Lower lobe of right lung (tissue), 2 donors: ENCODE data around the gene PI4KA. TPM values are rescaled to one million over a fixed set of nuclear protein-coding genes. Genes with fewer than 3 reads are reported as not detected.

Experiments
- ATAC-seq, 2 donors: fragments of 200-7000 bp; cut with Tn5 transposase; one replicate each; pipeline ENCODE4 v1.9.1; 2020 to 2022; ENCODE audit warnings: mild to moderate bottlenecking in 2 of 2, moderate library complexity in 2 of 2
- DNase-seq: peaks from one replicate; pipeline ENCODE4 v3.0.0-alpha.2; 2020
- H3K27ac ChIP-seq: fragments of 200-600 bp; one replicate; pipeline ENCODE4 v1.8.0; 2022
- H3K27me3 ChIP-seq: fragments of 200-600 bp; one replicate; pipeline ENCODE4 v1.8.0; 2022; ENCODE audit warnings: low read depth
- H3K36me3 ChIP-seq: fragments of 200-600 bp; one replicate; pipeline ENCODE4 v1.8.0; 2022; ENCODE audit warnings: mild to moderate bottlenecking
- H3K4me1 ChIP-seq: fragments of 200-600 bp; one replicate; pipeline ENCODE4 v1.8.0; 2022
- H3K4me3 ChIP-seq: fragments of 200-600 bp; one replicate; pipeline ENCODE4 v1.8.0; 2022; ENCODE audit warnings: mild to moderate bottlenecking
- H3K9me3 ChIP-seq: fragments of 200-600 bp; one replicate; pipeline ENCODE4 v1.8.0; 2022
- intact Hi-C: fragments of 100-400 bp; cut with DNase I; formaldehyde crosslinking; loops from one replicate; pipeline ENCODE4 v1.11.0; 2022
- total RNA-seq: library from RNA; stranded (reverse); fragmentation: NEBNext Ultra II Directional; extraction: Animal tissue kit (Norgen Biotek cat#: 25700); gene quantifications from one replicate; pipeline ENCODE4 v1.2.1, GENCODE V29; 2021
- TF ChIP-seq, protein P1 (sequence below): fragments of 200-600 bp; IDR thresholded peaks from one replicate; pipeline ENCODE4 v1.8.0; 2022; ENCODE audit warnings: antibody characterized with exemption, mild to moderate bottlenecking
- donor health status: DM: no; HTN: yes; CAD: no; lungs with severe emphysema.

Gene PI4KA
- total RNA-seq, 1 donor from 2014 or later: 109 TPM

DNA sequence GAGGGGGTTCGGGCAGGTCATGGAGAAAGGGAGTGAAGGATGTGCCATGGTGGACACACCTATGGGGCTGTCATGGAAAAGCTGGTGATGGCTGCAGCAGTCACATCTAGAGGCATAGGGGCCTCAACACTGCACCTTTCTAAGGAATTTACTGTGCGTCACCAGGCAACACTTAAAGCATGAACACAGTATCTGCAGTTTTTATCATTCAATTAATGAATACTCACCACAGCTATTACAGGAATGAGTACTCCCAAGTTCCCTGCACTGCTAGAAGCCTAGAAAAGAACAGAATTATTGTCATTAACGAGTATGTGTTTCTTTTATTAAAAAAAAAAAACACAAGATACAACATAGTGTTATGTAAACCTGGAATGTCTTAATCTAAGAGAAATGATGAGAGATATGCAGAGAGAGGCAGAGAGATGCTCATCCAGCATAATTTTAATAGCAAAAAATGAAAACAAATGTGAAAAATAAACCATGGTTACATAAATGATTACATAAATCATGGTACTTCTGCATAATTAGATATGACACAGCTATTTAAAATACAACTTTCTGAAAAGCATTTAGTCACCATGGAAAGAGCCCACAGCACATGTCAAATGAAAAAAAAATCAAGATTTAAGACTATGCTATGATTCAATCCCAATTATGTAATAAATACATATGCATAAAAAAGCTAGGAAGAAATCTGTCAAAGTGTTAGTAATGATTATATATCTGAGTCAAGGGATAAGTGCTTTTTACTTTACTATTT is 65.5 kb downstream of the PI4KA start:
- H3K9me3 ChIP-seq: no peaks in the 10 kb centered on the region
- no peaks in the 10 kb centered on the region for H3K4me1 ChIP-seq
- H3K36me3 ChIP-seq: peaks cover 88% of the 10 kb centered on the region
- ATAC-seq (peak; percentile 28 to 68), DNase-seq (no peak)
- TF ChIP-seq, protein P1, sequence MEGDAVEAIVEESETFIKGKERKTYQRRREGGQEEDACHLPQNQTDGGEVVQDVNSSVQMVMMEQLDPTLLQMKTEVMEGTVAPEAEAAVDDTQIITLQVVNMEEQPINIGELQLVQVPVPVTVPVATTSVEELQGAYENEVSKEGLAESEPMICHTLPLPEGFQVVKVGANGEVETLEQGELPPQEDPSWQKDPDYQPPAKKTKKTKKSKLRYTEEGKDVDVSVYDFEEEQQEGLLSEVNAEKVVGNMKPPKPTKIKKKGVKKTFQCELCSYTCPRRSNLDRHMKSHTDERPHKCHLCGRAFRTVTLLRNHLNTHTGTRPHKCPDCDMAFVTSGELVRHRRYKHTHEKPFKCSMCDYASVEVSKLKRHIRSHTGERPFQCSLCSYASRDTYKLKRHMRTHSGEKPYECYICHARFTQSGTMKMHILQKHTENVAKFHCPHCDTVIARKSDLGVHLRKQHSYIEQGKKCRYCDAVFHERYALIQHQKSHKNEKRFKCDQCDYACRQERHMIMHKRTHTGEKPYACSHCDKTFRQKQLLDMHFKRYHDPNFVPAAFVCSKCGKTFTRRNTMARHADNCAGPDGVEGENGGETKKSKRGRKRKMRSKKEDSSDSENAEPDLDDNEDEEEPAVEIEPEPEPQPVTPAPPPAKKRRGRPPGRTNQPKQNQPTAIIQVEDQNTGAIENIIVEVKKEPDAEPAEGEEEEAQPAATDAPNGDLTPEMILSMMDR: no peak
- no peak overlapping the region for H3K27ac ChIP-seq
- no peaks in the 10 kb centered on the region for H3K27me3 ChIP-seq
- H3K4me3 ChIP-seq: no peak overlapping the region
- intact Hi-C loops: no loop called here

DNA sequence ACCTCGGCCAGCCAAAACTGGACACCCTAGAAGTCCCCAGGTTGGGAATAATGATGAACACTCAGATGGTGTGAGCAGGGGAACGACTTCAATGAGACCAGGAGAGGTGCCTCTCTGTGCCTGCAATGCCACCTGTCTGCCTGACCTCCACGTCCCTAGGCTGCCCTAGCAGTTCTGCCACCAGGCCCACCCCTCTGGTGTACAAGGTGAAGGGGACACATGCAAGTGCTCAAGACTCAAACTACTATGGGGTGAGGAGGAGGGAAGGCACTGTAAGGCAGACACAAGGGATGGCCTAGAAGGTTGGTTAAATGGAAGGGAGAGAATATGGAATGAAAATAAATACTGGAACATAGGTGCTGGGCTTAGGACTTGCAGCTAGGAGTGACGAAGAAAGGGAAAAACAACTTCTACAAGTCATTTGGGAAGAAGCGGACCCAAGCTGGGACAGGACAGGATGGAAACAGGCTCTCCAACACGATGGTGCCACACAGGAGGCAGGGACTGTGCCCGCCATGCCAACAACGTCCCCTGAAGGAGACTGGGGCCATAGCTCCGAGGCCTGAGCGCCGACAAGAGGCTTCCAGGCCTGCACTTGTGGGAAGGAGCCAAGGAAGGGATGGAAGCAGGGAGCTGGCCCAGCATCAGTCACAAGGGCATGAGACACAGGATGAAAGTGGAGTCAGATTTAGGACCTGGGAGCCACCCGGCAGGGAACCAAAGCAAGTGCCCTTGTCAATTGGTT is 66.2 kb downstream of the PI4KA start:
- no peaks in the 10 kb centered on the region for H3K9me3 ChIP-seq
- no peaks in the 10 kb centered on the region for H3K4me1 ChIP-seq
- peaks cover 88% of the 10 kb centered on the region for H3K36me3 ChIP-seq
- no peaks in the 10 kb centered on the region for H3K27me3 ChIP-seq
- no peak for DNase-seq
- TF ChIP-seq, protein P1: no peak
- no peak overlapping the region for H3K4me3 ChIP-seq
- H3K27ac ChIP-seq: no peak overlapping the region
- ATAC-seq: no peak
- intact Hi-C loops: no loop called here

DNA sequence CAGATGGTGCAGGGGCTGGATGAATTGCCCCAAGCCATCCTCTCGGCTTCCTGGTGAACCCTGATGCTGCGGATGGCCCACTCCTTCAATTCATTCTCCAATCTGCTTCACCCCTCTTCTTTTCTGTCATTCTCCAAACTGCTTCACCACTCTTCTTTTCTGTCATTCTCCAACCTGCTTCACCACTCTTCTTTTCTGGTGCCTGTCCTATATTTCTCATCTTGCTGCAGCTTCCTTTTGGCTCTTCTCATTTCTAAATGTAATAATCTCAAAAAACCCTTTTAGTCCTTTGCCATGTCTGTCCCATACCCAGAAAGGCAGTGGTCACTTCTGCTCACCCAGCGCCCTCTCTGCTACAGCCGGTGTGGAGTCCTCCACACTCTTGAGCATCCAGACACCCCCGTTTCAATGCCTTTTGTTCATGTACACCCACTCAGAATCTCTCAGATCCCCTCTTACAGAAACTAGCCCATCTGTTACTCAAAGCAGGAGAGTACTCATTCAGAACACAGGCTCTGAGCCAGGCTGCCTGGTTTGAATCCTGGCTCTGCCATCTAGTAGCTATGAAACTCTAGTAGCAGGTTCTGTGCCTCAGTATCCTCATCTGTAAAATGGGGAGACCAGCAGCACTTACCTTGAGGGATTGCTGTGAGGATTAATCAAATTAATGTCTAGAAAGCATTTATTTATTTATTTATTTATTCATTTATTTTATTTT is 69.8 kb downstream of the PI4KA start:
- TF ChIP-seq, protein P1: no peak
- Histone ChIP-seq H3K27me3 (no peaks in the 10 kb centered on the region), H3K4me1 (no peaks in the 10 kb centered on the region), H3K9me3 (no peaks in the 10 kb centered on the region), H3K36me3 (peaks cover 84% of the 10 kb centered on the region), H3K27ac (no peak overlapping the region), H3K4me3 (no peak overlapping the region)
- intact Hi-C loops: no loop called here
- ATAC-seq: no peak
- DNase-seq: no peak

DNA sequence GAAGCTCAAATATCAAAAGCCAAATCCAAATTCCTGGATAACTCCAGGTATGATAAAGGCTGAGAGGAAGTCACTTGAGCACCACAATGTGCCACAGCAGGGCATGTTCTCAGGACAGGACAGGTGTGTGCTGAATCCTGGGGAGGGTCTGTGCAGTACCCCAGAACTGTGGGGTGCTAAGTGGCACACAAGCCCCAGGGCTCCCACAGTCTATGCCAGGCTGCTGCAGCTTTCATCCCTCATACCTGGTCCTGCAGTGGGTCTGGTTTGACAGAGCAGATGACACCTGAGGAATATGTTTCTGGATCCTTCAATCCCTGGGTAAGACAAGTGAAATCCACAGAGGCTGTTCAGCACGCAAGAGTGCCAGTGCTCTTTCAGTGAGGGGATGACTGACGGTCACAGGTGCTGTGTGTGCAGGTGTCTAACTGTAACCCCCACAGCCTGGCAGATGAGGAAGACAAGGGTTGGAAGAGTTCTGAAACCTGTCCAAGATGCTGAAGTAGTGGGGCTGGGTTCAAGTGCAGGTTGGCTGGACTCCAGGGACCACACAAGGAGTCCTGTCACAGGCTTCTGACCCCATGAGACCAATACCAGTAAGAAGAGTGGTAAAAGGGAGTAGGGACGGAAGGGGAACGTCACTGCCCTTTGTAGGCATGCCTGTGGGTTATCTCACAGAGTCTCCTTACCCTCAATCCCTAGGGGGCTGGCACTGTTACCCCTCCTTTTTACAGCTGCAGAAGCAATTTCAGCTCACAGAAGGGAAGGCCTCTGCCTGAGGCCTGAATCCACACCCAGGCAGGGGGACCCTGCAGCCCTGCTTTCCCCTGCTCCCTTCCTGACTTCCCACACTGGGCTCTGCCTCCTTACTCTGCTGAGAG is 70.6 kb downstream of the PI4KA start:
- no peaks in the 10 kb centered on the region for H3K9me3 ChIP-seq
- ATAC-seq: no peak
- H3K27ac ChIP-seq: no peak overlapping the region
- DNase-seq: no peak
- TF ChIP-seq, protein P1: no peak
- intact Hi-C loops: no loop called here
- peaks cover 86% of the 10 kb centered on the region for H3K36me3 ChIP-seq
- no peak overlapping the region for H3K4me3 ChIP-seq
- no peaks in the 10 kb centered on the region for H3K27me3 ChIP-seq
- H3K4me1 ChIP-seq: no peaks in the 10 kb centered on the region

DNA sequence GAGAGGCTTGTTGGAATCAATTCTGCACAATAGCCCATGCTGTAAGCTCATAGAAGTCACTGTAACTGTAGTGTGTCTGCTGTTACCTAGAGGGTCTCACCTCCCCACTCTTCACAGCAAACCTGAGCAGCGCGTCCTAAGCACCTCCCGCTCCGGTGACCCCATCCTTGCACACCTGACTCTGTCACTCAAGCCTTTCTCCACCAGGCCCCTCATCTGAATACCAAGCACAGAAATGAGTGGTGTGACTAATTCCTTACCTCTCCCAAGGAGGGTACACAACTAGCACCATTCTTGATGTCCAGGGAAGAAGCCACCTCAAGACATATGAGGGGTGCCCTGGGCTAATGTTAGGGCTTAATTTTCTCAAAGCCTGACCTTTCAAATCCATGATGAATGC is 71.4 kb downstream of the PI4KA start:
- peaks cover 85% of the 10 kb centered on the region for H3K36me3 ChIP-seq
- intact Hi-C loops: no loop called here

More for the DNA sequence above, 71.4 kb downstream of the PI4KA start:
- Histone ChIP-seq H3K27me3 (no peaks in the 10 kb centered on the region), H3K9me3 (no peaks in the 10 kb centered on the region), H3K4me1 (no peaks in the 10 kb centered on the region), H3K27ac (no peak overlapping the region), H3K4me3 (no peak overlapping the region)
- DNase-seq: no peak
- TF ChIP-seq, protein P1: no peak
- ATAC-seq: no peak
